WTC11 (cell line): Measurements from ENCODE around the gene CLIC1. TPM values are rescaled to one million over a fixed set of nuclear protein-coding genes. Genes with fewer than 3 reads are reported as not detected.
A peak's percentile ranks its signal among the peaks of the same experiment; 100 is the strongest.

Source experiments
- ATAC-seq: fragments of 200-7000 bp; cut with Tn5 transposase; 2 replicates; pipeline ENCODE4 v1.10.0; 2021; ENCODE audit warnings: mild to moderate bottlenecking, moderate library complexity
- CTCF ChIA-PET: fragments of 300-600 bp; sonication (Branson Sonifier 250); formaldehyde crosslinking; loops from one replicate; lab custom pipeline; 2021; ENCODE audit warnings: antibody characterized with exemption; lab: Charles Lee
- POLR2A ChIA-PET: fragments of 350-600 bp; sonication (Branson Sonifier 250); formaldehyde crosslinking; loops from one replicate; lab custom pipeline; 2021; ENCODE audit warnings: antibody characterized with exemption; lab: Charles Lee
- DNase-seq: peaks from one replicate; pipeline ENCODE4 v3.0.0; 2021; ENCODE audit warnings: low spot score
- H3K27ac Mint-ChIP-seq: 2 replicates; pipeline ENCODE4 v1.8.0; 2021; ENCODE audit warnings: mixed read lengths
- H3K27me3 Mint-ChIP-seq: 2 replicates; pipeline ENCODE4 v1.8.0; 2021; ENCODE audit warnings: low read depth, mild to moderate bottlenecking, moderate library complexity, mixed read lengths
- H3K36me3 Mint-ChIP-seq: 2 replicates; pipeline ENCODE4 v1.8.0; 2021; ENCODE audit warnings: mixed read lengths
- H3K4me1 Mint-ChIP-seq: 2 replicates; pipeline ENCODE4 v1.8.0; 2022; ENCODE audit warnings: mixed read lengths
- H3K4me3 Mint-ChIP-seq: 2 replicates; pipeline ENCODE4 v1.8.0; 2021; ENCODE audit warnings: mild to moderate bottlenecking, moderate library complexity, mixed read lengths
- H3K9me3 Mint-ChIP-seq: 2 replicates; pipeline ENCODE4 v1.8.0; 2021; ENCODE audit warnings: mixed read lengths
- CREB1 ChIP-seq: sonication (generic); formaldehyde crosslinking; IDR thresholded peaks from 2 replicates; pipeline ENCODE4 v1.8.0; 2023; ENCODE audit warnings: mild to moderate bottlenecking, missing genetic modification reagents
- FOXP1 ChIP-seq: sonication (generic); formaldehyde crosslinking; IDR thresholded peaks from 2 replicates; pipeline ENCODE4 v1.8.0; 2022; ENCODE audit warnings: missing genetic modification reagents, mild to moderate bottlenecking, moderate library complexity, borderline replicate concordance
- GRHL2 ChIP-seq: fragments of 250-450 bp; sonication (Bioruptor Pico); IDR thresholded peaks from 2 replicates; pipeline ENCODE4 v1.8.0; 2022; ENCODE audit warnings: mild to moderate bottlenecking, moderate library complexity; ENCODE audit not compliant: insufficient replicate concordance, severe bottlenecking
- MXD4 ChIP-seq: fragments of 250-450 bp; sonication (Bioruptor Pico); IDR thresholded peaks from 2 replicates; pipeline ENCODE4 v1.8.0; 2021; ENCODE audit warnings: mild to moderate bottlenecking, moderate library complexity, borderline replicate concordance
- MYBL2 ChIP-seq: sonication (generic); formaldehyde crosslinking; IDR thresholded peaks from 2 replicates; pipeline ENCODE4 v1.8.1; 2023; ENCODE audit warnings: mild to moderate bottlenecking, moderate library complexity, missing genetic modification reagents
- RELA ChIP-seq: sonication (generic); formaldehyde crosslinking; IDR thresholded peaks from 2 replicates; pipeline ENCODE4 v1.8.1; 2022; ENCODE audit warnings: missing genetic modification reagents, mild to moderate bottlenecking, borderline replicate concordance
- TCF7 ChIP-seq: sonication (generic); formaldehyde crosslinking; IDR thresholded peaks from 2 replicates; pipeline ENCODE4 v1.8.0; 2022; ENCODE audit warnings: mild to moderate bottlenecking, low read depth, missing genetic modification reagents, moderate library complexity
- ZNF219 ChIP-seq: sonication (generic); formaldehyde crosslinking; IDR thresholded peaks from 2 replicates; pipeline ENCODE4 v1.8.0; 2023; ENCODE audit warnings: missing genetic modification reagents, mild to moderate bottlenecking, borderline replicate concordance
- ZNF232 ChIP-seq: sonication (generic); formaldehyde crosslinking; IDR thresholded peaks from 2 replicates; pipeline ENCODE4 v1.8.0; 2022; ENCODE audit warnings: mild to moderate bottlenecking, missing genetic modification reagents
- ZNF423 ChIP-seq: fragments of 250-450 bp; sonication (Bioruptor Pico); IDR thresholded peaks from 2 replicates; pipeline ENCODE4 v2.1.2; 2022; ENCODE audit warnings: mild to moderate bottlenecking, moderate library complexity
- ZNF671 ChIP-seq: fragments of 250-450 bp; sonication (Bioruptor Pico); IDR thresholded peaks from 2 replicates; pipeline ENCODE4 v1.8.0; 2021; ENCODE audit warnings: mild to moderate bottlenecking
- total RNA-seq: library from RNA; stranded (reverse); gene quantifications from 3 replicates; pipeline ENCODE4 v1.2.3, GENCODE V29; 2021
- TF ChIP-seq, protein P1 (sequence below): sonication (generic); formaldehyde crosslinking; IDR thresholded peaks from 2 replicates; pipeline ENCODE4 v1.8.1; 2023; ENCODE audit warnings: mild to moderate bottlenecking, missing genetic modification reagents
- TF ChIP-seq, protein P2 (sequence below): fragments of 200-600 bp; IDR thresholded peaks from 2 replicates; pipeline ENCODE4 v1.8.0; 2022; ENCODE audit warnings: antibody characterized with exemption
- TF ChIP-seq, protein P3 (sequence below): sonication (generic); formaldehyde crosslinking; conservative IDR thresholded peaks from 2 replicates; pipeline ENCODE4 v1.8.1; 2023; ENCODE audit warnings: mild to moderate bottlenecking, low read depth, missing genetic modification reagents, moderate library complexity
- TF ChIP-seq, protein P4 (sequence below): sonication (generic); formaldehyde crosslinking; IDR thresholded peaks from 2 replicates; pipeline ENCODE4 v1.8.0; 2023; ENCODE audit warnings: missing genetic modification reagents
- TF ChIP-seq, protein P5 (sequence below): fragments of 250-450 bp; sonication (Bioruptor Pico); IDR thresholded peaks from 2 replicates; pipeline ENCODE4 v1.8.0; 2021; ENCODE audit warnings: mild to moderate bottlenecking
- TF ChIP-seq, protein P6 (sequence below): sonication (generic); formaldehyde crosslinking; IDR thresholded peaks from 2 replicates; pipeline ENCODE4 v1.8.1; 2022; ENCODE audit warnings: missing genetic modification reagents, borderline replicate concordance
- TF ChIP-seq, protein P7 (sequence below): fragments of 250-450 bp; sonication (Bioruptor Pico); IDR thresholded peaks from 2 replicates; pipeline ENCODE4 v1.9.0; 2021; ENCODE audit warnings: mild to moderate bottlenecking, borderline replicate concordance

The CLIC1 gene
- total RNA-seq, 1 experiment from 2014 or later: 244 TPM

DNA sequence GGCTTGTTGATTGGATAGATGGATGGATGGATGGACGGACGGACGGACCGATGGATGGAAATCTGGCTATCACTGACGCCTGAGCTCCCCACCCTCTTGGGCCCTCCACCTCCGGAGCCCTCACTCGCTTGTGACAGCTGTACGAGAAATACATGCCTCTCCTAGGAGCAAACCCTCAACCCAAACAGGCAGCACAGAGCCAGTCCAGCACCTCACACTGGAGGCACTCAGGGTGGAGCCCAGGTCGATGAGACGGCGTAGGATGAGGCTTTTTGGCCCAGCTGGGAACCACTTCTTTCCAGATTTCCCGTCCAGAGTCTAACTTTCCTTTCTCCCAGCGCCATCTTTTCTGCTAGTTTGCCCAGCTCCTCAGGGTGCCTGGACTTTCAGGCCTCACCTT, 52.7 kb downstream of the CLIC1 start:
- TF ChIP-seq, protein P1, sequence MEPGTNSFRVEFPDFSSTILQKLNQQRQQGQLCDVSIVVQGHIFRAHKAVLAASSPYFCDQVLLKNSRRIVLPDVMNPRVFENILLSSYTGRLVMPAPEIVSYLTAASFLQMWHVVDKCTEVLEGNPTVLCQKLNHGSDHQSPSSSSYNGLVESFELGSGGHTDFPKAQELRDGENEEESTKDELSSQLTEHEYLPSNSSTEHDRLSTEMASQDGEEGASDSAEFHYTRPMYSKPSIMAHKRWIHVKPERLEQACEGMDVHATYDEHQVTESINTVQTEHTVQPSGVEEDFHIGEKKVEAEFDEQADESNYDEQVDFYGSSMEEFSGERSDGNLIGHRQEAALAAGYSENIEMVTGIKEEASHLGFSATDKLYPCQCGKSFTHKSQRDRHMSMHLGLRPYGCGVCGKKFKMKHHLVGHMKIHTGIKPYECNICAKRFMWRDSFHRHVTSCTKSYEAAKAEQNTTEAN (CRISPR knock-in tag): no peak
- TF ChIP-seq GRHL2 (CRISPR knock-in tag) (no peak), CREB1 (no peak), FOXP1 (CRISPR knock-in tag) (no peak), ZNF423 (CRISPR knock-in tag) (no peak), RELA (CRISPR knock-in tag) (no peak), TCF7 (CRISPR knock-in tag) (no peak), ZNF671 (no peak), ZNF232 (CRISPR knock-in tag) (no peak), MXD4 (CRISPR knock-in tag) (no peak), MYBL2 (CRISPR knock-in tag) (no peak), ZNF219 (CRISPR knock-in tag) (no peak)
- TF ChIP-seq, protein P2, sequence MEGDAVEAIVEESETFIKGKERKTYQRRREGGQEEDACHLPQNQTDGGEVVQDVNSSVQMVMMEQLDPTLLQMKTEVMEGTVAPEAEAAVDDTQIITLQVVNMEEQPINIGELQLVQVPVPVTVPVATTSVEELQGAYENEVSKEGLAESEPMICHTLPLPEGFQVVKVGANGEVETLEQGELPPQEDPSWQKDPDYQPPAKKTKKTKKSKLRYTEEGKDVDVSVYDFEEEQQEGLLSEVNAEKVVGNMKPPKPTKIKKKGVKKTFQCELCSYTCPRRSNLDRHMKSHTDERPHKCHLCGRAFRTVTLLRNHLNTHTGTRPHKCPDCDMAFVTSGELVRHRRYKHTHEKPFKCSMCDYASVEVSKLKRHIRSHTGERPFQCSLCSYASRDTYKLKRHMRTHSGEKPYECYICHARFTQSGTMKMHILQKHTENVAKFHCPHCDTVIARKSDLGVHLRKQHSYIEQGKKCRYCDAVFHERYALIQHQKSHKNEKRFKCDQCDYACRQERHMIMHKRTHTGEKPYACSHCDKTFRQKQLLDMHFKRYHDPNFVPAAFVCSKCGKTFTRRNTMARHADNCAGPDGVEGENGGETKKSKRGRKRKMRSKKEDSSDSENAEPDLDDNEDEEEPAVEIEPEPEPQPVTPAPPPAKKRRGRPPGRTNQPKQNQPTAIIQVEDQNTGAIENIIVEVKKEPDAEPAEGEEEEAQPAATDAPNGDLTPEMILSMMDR: no peak
- TF ChIP-seq, protein P3, sequence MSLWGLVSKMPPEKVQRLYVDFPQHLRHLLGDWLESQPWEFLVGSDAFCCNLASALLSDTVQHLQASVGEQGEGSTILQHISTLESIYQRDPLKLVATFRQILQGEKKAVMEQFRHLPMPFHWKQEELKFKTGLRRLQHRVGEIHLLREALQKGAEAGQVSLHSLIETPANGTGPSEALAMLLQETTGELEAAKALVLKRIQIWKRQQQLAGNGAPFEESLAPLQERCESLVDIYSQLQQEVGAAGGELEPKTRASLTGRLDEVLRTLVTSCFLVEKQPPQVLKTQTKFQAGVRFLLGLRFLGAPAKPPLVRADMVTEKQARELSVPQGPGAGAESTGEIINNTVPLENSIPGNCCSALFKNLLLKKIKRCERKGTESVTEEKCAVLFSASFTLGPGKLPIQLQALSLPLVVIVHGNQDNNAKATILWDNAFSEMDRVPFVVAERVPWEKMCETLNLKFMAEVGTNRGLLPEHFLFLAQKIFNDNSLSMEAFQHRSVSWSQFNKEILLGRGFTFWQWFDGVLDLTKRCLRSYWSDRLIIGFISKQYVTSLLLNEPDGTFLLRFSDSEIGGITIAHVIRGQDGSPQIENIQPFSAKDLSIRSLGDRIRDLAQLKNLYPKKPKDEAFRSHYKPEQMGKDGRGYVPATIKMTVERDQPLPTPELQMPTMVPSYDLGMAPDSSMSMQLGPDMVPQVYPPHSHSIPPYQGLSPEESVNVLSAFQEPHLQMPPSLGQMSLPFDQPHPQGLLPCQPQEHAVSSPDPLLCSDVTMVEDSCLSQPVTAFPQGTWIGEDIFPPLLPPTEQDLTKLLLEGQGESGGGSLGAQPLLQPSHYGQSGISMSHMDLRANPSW (CRISPR knock-in tag): no peak
- TF ChIP-seq, protein P4, sequence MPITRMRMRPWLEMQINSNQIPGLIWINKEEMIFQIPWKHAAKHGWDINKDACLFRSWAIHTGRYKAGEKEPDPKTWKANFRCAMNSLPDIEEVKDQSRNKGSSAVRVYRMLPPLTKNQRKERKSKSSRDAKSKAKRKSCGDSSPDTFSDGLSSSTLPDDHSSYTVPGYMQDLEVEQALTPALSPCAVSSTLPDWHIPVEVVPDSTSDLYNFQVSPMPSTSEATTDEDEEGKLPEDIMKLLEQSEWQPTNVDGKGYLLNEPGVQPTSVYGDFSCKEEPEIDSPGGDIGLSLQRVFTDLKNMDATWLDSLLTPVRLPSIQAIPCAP (CRISPR knock-in tag): no peak
- TF ChIP-seq, protein P5, sequence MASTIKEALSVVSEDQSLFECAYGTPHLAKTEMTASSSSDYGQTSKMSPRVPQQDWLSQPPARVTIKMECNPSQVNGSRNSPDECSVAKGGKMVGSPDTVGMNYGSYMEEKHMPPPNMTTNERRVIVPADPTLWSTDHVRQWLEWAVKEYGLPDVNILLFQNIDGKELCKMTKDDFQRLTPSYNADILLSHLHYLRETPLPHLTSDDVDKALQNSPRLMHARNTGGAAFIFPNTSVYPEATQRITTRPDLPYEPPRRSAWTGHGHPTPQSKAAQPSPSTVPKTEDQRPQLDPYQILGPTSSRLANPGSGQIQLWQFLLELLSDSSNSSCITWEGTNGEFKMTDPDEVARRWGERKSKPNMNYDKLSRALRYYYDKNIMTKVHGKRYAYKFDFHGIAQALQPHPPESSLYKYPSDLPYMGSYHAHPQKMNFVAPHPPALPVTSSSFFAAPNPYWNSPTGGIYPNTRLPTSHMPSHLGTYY (CRISPR knock-in tag): no peak
- TF ChIP-seq, protein P6, sequence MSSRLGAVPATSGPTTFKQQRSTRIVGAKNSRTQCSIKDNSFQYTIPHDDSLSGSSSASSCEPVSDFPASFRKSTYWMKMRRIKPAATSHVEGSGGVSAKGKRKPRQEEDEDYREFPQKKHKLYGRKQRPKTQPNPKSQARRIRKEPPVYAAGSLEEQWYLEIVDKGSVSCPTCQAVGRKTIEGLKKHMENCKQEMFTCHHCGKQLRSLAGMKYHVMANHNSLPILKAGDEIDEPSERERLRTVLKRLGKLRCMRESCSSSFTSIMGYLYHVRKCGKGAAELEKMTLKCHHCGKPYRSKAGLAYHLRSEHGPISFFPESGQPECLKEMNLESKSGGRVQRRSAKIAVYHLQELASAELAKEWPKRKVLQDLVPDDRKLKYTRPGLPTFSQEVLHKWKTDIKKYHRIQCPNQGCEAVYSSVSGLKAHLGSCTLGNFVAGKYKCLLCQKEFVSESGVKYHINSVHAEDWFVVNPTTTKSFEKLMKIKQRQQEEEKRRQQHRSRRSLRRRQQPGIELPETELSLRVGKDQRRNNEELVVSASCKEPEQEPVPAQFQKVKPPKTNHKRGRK (CRISPR knock-in tag): no peak
- TF ChIP-seq, protein P7, sequence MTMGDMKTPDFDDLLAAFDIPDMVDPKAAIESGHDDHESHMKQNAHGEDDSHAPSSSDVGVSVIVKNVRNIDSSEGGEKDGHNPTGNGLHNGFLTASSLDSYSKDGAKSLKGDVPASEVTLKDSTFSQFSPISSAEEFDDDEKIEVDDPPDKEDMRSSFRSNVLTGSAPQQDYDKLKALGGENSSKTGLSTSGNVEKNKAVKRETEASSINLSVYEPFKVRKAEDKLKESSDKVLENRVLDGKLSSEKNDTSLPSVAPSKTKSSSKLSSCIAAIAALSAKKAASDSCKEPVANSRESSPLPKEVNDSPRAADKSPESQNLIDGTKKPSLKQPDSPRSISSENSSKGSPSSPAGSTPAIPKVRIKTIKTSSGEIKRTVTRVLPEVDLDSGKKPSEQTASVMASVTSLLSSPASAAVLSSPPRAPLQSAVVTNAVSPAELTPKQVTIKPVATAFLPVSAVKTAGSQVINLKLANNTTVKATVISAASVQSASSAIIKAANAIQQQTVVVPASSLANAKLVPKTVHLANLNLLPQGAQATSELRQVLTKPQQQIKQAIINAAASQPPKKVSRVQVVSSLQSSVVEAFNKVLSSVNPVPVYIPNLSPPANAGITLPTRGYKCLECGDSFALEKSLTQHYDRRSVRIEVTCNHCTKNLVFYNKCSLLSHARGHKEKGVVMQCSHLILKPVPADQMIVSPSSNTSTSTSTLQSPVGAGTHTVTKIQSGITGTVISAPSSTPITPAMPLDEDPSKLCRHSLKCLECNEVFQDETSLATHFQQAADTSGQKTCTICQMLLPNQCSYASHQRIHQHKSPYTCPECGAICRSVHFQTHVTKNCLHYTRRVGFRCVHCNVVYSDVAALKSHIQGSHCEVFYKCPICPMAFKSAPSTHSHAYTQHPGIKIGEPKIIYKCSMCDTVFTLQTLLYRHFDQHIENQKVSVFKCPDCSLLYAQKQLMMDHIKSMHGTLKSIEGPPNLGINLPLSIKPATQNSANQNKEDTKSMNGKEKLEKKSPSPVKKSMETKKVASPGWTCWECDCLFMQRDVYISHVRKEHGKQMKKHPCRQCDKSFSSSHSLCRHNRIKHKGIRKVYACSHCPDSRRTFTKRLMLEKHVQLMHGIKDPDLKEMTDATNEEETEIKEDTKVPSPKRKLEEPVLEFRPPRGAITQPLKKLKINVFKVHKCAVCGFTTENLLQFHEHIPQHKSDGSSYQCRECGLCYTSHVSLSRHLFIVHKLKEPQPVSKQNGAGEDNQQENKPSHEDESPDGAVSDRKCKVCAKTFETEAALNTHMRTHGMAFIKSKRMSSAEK (CRISPR knock-in tag): no peak
- POLR2A ChIA-PET: interaction anchor here (1.2 to 1.6 kb wide), 2 partner anchors 83 to 144 kb away, joined by 3 to 5 read pairs; partner anchors contain the start of gene HSPA1B
- Mint-ChIP-seq H3K27ac (peak overlapping the region; percentile 99), H3K4me1 (peaks cover 16% of the 10 kb centered on the region), H3K27me3 (peaks cover 21% of the 10 kb centered on the region), H3K9me3 (no peaks in the 10 kb centered on the region), H3K36me3 (peaks cover 8% of the 10 kb centered on the region), H3K4me3 (peak overlapping the region; percentile 89)
- ATAC-seq: peak; percentile 4
- DNase-seq: no peak
- CTCF ChIA-PET: interaction anchor here (0.5 to 2.9 kb wide), 8 partner anchors 17 to 246 kb away, joined by 3 to 16 read pairs (median 4); partner anchors contain the start of genes CLIC1 and EHMT2
